Activated CD4-positive, alpha-beta T cell treated with anti-CD3 and anti-CD28 coated beads for 24 hours (primary cell): Measurements from ENCODE around the gene PNPLA2.
A peak's percentile ranks its signal among the peaks of the same experiment; 100 is the strongest.

ENCODE experiments used
- DNase-seq, 2 donors: peaks; one replicate each; pipeline ENCODE4 v3.0.0-alpha.2; 2020; ENCODE audit warnings: low read depth in 2 of 2

The PNPLA2 gene

DNA sequence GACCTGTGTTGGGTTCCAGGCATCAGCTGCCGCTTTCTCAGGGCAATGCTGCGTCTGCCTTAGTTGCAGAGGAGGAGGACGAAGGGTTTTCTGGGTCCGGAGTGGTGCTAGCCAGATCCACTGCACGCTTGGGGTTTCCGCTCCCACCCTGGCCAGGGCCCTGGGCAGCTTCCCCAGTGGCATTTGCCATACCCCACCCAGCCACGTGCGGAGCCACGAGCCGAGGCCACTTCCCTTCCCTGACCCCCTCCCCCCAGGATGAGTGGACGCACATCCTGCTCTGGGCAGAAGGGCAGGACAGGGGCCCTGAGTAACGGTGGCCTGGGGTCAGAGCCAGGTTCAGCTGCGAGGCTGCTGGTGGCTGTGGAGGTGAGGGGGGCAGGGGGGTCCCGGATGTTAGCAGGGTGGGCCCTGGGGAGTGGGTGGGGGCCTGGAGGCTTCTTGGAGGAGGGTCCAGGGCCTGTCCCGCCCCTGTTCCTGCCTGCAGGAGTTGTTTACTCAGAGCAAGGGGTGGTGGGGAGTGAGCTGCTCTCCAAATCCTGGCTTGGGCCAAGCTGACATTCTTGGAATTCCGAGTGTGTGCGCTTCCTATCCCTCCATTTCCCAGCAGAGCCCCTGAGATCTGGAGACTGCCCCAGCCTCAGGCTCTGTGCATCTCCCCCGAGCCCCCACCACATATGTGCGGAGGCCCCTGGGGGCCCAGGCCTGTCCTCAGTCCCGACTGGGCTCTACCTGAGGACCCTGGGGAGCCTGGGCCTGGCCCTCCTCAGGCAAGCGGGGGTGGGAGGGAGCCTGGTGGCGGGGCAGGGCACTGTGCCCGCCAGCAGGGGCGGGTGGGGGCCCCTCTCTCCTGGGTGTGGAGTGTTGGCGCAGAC lies 25.3 kb downstream of the PNPLA2 start:
- no peak for DNase-seq

DNA sequence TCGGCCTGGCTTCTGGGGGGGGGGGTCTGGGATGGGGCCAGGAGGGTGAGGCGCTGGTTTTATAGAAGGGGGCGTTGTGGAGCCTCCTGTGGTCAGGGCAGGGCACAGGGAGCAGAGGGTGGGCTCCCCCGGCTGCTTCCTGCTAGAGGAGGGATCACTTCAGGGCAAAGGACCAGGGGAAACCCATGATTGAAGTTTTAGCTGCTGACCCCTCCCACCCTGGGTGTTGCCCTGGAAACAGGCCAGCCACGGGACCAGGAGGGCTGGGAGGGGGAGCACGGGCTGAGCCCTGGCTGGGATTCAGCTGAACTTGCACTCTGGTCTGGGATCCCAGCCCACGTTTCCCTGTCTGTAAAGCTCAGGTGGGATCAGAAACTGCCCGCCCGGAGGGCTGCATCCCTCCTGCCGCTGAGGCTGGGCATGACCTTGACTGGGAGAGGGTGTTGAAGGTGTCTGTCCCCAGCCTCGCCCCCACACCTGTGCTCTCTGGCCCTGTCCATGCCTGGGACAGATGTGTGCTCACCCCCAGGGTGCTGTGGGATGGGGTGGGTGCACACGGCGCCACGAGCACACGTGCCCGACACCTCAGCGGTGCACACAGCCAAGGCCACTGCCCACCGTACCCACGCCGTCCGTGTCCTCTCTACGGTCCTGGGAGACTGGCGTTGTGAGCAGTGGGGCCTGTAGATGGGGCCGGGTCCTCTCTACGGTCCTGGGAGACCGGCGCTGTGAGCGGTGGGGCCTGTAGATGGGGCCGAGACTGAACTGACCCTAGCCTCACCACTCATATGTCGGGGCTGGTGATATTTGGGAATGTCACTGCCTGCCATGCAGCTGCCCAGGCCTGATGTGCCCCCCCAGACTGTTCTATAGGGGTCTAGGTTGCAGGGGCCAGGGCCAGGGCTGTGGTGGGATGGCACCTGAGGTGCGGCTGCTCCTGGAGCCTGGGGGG lies 26.3 kb downstream of the PNPLA2 start:
- DNase-seq = no peak

DNA sequence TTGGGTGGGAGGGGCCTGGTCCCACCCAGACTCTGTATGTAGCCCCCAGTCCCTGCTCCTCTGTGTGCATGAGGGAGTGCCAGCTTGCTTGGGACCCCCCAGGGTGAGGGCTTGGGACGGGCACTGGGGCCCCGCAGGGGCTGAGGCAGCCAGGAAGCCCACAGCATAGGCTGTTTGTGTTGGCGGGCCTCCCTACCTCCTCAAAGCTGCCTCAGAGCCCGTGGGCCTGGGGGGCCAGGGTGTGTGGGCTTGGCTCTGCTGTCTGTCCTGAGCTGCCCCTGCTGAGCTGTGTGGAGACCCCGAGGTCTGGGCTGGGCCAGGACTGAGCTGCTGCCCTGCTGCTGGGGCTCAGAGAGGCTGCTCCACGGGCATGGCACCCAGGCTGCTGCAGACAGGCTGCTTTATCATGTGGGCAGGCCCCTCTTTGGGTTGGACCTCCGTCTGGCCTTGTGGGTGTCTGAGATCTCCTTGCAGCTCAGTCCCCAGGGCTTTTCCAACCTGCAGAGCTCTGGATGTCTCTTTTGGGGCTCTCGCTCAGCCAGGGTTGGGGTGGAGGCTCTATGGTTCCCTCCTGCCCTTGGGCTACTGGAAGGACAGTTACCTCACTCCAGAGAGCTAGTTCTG lies 27.3 kb downstream of the PNPLA2 start:
- no peak for DNase-seq

DNA sequence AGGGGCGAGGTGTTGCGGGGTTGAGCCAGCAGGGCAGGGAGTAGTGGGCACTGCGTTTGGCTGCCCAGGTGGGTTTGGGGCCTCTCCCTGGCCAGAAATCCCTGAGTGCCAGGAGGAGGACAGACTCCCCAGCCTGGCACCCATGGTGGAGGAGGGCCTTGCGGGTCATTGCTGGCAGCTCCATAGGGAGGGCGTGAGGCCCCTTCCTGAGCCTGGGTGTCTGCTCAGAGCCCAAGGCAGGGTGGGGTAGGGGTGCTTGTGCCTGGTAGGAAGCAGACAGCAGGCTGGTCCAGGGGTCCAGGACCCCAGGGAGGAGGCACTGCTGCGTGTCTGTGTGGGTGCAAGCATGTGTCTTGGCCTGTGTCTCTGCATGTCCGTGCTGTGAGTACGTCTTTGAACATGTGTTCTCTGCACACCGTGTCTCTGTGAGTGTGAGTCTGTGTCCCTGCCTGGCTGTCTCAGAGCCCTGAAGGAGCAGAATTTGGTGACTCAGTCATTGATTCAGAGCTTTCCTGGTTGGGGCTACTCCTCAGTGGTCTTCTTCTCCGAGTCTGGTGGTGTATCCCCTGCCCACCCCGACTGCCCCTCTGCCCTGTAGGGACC lies 27.9 kb downstream of the PNPLA2 start:
- no peak for DNase-seq

DNA sequence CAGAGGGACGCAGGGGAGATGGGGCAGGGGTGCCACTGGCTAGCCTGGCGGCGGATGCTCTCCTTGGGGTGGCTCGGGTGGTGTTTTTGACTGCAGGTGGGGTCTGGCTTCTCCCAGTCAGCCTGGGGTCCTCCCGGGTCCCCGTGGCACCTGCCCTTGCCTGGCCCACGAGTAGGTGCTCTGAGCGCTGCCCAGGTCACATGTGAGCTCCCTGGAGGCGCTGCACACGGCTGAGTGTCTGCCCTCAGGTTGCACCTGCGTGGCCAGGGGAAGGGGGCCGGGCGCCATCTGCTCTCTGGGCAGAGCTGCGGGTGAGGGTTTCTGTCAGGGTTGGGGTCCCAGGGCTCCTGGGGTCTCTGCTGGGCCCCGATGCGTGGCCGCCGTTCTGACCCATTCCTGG lies 29.2 kb downstream of the PNPLA2 start:
- no peak for DNase-seq

DNA sequence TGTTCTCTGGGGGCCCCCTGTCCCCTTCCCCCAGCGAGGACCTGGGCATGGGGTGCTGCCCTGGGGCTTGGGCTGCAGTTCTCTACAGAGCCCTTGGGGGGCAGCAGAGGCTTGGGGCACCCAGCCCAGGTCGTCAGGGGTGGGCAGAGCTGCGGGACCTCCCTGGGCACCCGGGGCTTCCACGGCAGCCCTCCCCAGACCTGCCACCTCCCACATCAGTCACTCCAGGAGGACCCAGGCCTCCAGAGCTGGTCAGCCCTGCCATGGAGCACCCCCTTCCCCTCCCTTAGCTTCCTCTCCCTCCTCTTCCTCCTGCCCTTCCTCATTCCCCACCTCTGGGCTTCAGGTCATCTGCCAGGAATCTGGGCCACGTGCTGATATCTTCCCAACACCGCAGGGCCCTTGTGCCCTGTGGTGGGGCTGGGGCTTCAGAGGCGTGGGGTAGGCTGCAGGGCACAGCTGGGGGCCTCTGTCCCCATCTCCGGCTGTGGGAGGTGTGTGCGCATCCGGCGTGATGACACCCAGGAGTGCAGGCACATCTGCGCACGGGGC lies 29.7 kb downstream of the PNPLA2 start:
- DNase-seq = peak; percentile 47 to 54

DNA sequence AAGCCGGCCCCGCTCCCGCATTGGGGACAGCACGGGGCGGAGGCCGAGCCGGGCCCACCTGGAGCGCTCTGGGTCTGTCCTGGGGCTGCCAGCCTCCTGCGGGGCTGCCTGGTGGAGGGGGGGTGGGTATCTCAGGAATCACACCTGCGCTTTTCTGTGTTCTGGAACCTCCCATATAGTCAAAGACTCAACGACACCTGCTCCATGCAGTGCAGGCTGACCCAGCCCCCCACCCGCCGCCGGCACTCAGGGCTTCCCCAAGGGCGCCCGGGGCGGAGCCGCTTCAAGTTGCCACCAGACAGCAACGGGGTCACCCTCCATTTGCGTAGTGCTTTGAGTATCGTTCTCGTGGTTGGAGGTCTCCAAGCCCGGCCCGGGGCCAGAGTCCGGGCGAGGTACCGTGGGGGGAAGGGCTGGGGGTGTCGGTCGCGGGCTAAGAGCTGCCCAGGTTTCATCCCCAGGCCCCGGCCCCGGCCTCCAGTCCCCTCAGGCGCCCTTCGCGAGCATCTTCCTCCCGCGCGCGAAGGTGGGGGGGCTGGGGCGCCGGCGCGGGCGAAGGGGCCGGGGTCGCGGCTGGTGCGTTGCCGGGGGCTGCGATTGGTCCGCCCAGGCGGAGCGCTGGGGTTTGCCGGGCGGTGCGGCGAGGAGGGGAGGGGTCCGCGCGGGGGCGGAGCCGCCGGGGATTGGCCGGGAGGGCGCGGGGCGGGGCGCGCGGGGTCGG lies 30.6 kb downstream of the PNPLA2 start:
- DNase-seq = no peak

DNA sequence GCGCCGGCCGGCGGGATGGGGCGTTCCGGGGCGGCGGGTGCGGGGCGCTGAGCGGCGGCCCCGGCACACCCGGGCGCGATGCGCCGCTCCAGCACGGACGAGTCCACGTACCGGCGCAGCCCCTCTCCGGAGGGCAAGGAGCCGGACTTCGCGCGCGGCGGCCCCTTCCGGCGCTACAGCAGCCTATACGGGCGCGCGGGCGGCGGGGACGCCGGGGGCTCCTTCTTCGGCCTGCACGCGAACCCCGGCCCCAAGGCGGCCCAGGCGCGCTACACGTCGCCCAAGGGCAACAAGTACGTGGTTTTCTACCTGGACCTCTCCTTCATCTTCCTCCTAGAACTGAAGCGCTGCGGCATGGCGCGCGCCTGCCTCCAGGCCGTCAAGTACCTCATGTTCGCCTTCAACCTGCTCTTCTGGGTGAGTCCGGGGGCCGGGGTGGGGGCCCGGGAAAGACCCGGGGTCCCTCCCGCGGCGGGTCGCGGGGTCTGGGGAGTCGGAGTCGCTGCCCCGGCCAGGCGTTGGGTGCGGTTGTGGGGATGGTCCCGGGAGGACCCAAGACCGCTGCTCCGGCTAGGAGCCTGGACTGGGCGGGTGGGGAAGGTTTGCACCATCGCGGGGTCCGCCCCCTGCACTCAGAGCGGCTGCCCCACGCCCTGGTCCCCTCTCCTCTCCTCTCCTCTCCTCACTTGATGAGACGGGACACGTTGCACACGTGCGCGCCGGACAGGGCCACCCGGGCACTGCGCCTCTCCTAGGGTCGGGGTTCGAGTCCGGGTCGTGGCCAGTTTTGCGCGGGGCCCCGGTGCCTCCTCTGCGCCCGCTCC lies 31.4 kb downstream of the PNPLA2 start:
- DNase-seq = no peak

DNA sequence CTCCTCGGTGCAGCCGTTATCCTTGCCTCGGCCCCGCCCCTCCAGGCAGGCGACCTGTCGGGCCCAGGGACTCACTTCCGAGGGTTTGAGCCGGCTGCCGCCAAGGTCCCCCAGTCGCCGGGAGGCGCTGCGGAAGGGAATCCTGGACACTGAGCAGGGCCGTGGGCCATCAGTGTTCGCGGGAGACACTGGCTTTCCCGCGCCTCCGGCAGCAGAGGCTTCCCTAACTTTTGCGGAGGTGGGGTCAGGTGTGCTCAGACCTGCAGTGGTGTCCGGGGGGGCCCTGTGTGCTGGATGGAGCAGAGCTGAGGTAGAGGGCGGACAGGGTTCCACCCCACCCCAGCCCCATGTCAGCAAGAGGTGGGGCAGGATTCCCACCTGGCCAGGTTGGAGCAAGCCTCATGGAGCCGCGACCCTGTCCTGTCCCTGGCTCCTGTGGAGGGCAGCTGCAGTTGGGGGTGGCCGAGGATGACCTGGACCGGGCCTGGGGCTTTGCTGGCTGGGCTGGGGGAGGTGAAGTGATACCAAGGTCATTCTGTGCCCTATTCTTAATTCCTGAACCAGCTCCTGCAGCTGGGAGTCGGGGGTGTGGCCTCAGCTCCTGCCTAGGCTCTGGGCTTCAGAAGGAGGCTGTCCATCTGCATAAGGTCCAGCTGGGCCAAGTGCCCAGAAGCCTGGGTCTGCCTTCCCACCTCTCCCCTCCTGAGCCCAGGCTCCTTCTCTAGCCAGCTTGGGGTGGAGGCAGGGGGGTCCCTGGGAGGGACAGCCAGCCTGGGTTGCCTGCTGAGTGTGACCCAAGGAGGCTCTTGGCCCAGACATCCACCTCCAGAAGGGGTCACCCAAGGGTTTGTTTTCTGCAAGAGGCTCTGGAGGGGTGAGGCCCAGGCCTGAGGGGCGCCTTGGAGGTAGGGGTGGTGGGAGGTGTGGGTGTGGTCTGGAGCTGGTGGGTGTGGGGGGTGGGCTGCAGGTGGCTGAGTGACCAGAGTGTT lies 32.4 kb downstream of the PNPLA2 start:
- DNase-seq = no peak

DNA sequence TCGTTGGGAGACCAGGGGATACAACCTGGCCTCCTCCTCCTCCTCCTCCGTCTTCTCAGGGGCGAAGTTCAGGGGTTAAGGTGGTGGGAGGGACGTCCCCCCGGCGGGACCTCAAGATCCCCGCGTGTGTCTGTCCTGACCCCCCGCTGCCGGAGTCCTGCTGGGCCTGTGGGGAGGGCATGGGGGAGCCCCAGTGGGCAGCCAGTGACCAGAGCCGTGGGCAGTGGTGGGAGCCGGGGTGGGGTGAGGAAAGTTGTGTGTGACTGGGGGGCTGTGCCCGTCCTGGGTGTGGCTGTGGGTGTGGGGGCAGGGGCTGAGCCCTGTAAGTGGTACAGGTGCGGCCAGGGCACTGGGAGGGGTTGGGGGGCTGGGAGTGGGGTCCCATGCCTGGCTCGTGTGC lies 34.0 kb downstream of the PNPLA2 start:
- no peak for DNase-seq

DNA sequence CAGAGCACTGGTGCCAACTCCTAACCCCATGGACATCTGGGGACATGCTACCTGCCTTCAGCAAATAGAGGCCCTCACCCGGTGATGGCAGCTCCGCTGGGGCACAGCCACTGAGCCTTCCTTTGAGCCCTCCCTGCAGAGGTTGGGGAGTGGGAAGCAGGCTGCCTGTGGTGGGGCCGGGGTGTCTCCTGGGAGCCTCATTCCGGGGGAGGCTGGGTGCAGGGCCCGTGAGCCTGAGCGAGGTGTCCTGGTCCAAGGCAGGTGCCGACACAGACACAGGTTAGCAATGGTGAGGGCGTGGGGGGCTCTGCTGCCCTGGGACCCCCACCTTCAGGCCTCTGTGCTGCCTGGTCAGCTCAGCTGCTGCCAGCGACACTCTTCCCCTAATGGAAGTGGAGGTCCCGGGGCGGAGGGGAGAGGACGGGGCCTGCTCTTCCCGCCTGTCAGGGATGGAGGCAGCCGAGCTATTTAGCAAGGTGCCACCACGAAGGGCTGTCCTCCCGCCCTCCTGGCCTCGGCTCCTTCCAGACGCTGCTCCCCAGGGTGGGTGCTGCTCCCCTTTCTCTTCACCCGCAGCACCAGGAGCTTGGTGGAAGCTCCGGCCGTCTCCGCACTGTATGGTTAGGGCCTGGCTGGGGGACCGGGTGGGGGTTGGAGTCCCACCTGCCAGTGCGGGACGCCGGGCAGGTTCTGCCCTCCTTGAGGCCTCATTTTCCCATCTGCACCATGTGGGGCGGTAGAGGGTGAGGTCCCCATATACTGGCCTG lies 35.2 kb downstream of the PNPLA2 start:
- no peak for DNase-seq

DNA sequence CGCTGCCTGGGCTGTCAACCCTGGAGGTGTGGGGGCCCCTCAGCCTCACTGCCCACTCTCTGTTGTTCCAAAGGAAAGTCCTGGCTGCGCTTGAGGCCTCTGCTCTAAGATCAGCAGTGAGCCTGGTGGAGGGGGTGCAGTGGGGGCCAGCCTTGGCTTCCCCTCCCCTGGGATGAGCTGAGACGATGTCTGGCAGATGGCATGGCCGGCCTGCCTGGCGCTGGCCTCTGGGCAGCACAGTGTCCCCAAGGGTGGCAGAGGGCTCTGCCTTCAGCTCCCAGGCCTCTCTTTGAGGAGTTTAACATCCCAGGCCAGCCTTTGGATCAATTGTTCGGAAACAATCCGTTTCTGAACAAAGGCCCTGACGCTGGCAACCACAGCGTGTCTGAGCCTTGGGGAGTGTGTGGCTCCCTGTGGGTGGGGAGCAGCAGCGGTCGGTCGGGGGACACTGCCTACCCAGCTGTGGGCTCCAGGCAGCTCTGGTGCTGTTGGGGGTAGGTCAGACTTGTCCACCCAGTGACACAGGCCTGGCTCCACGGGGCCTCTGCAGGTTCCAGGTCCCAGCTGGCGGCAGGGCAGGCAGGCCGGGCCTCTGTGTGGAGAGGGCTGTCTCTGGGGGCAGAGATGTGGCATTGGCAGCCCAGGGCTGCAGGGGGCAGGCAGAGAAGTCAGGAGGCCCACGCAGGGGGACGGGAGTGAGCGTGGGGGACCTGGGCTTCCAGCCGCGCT lies 36.1 kb downstream of the PNPLA2 start:
- DNase-seq = no peak

DNA sequence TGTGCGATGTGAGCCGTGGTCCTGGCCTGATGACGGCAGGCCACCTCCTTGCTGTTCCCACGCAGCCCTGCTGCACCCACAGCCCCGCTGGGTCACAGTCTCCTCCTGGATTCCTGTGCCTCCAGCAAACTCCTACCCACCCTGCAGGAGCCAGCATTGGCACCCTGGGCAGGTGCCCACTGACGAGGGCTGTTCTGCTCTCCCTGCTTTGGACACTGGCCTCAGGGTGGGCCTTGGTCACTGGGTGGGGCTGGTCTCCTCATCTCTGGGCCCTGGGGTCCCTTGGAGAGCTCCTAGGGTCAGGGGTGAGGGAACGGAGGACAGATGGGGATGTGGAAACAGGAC lies 36.6 kb downstream of the PNPLA2 start:
- DNase-seq = no peak

DNA sequence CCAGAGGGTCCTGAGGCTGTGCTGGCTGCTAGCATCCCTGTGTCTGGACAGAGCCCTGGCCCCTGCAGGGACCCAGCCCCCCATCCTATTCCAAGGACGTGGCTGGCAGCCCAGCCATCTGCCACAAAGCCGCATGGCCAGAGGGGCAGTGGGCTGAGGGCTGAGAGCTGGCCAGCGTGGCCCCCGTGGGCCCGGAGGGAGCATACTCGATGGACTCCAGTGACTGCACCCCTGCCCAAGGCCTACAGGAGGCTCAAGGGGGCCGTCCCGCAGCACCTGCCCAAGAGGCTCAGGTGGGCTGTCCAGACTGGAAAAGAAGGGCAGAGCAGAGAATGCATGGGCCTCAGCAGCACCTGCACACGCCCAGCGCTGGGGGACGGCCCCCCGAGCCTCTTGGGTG lies 37.1 kb downstream of the PNPLA2 start:
- DNase-seq = no peak

DNA sequence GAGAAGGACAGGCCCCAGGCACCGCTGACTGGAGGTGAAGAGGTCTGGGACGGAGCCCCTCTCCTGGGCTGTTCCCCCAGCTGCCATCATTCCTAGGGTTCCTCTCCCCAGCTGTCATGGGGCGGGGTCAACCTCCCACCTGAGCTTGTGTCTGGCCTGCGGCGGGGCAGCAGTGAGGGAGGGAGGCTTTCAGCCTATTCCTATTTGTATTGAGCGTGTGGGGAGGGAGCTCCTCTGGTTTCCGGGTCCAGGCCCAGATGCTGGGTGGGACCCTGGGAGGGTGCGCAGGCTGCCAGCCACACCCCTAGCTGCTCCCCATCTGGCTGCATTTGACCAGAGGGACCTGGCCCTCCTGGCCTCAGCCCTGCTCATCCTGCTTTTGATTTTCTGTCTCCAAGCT lies 37.7 kb downstream of the PNPLA2 start:
- no peak for DNase-seq

DNA sequence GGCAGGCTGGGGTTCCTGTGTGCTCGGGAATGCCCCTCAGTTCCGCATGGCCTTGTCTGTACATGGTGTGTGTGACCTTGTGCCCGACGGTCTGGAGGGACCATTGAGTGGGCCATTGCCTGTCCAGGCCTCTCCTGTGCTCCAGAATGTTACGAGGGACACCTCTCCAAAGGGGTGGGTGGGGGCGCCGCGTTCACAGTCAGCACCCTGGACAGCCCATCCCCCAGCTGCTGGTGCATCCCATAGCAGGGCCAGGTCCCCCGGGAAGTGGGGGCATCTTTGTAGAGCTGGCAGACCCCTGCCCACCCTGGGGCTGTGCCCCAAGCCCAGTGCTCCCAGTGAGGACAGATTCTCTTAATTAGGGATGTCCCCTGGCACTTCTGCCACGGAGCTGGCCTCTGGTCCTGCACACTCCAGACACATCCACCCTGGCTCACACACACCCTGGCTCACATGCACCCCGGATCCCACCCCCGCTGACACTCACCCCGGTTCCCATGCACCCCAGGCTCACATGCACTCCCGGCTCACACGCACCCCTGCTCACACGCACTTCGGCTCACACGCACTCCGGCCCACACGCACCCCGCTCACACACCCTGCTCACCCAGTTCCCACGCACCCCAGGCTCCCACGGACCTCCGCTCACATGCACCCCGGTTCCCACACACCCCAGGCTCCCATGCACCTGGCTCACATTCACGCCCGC lies 39.5 kb downstream of the PNPLA2 start:
- no peak for DNase-seq
